ENCODE data around the gene POLR3B. TPM values are rescaled to one million over a fixed set of nuclear protein-coding genes. Genes with fewer than 3 reads are reported as not detected.

The POLR3B gene
- total and polyA plus RNA-seq, 12 donors: 2.0 to 12.0 (median 9.2) TPM

DNA sequence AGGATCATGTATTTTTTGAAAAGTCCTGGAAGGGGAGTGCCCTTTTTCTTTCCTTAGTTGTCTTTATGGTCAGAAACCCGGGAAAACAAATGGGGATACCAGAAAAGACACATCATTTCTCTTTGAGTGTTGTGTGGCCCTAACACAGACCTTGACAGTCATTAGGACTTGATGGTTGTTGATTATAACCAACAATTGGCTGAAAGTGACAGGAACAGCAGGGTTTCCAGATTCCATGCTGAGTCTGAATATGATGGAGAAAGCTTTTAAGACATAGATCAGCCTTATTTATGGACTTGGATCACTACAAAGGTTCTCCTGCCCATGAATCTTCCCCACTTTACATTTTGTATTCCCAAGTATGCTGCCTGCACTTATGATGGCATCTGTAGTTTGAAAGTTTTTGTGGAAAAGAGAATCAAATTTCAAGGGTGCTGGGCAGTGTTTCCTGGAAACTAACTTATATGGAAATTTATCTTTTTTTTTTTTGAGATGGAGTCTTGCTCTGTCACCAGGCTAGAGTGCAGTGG, 30.4 kb downstream of the POLR3B start:
- no peaks in the 10 kb centered on the region for H3K27me3 ChIP-seq
- H3K4me3 ChIP-seq: no peak overlapping the region
- ATAC-seq: no peak
- TF ChIP-seq, protein P1, sequence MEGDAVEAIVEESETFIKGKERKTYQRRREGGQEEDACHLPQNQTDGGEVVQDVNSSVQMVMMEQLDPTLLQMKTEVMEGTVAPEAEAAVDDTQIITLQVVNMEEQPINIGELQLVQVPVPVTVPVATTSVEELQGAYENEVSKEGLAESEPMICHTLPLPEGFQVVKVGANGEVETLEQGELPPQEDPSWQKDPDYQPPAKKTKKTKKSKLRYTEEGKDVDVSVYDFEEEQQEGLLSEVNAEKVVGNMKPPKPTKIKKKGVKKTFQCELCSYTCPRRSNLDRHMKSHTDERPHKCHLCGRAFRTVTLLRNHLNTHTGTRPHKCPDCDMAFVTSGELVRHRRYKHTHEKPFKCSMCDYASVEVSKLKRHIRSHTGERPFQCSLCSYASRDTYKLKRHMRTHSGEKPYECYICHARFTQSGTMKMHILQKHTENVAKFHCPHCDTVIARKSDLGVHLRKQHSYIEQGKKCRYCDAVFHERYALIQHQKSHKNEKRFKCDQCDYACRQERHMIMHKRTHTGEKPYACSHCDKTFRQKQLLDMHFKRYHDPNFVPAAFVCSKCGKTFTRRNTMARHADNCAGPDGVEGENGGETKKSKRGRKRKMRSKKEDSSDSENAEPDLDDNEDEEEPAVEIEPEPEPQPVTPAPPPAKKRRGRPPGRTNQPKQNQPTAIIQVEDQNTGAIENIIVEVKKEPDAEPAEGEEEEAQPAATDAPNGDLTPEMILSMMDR (IDR thresholded peaks at IDR 0.05): no peak
- H3K4me1 ChIP-seq: no peaks in the 10 kb centered on the region
- peaks cover 0 to under 1% (median 0%) of the 10 kb centered on the region in 11 donors for H3K9me3 ChIP-seq
- peaks cover 0 to 45% (median 9%) of the 10 kb centered on the region in 9 donors for H3K36me3 ChIP-seq
- intact Hi-C loops (cut with DNase I): loop anchor here (2.0 to 10.0 kb wide), 13 partner anchors 449 to 719 kb away; no protein-coding TSS in a partner anchor
- no peak overlapping the region for H3K27ac ChIP-seq
- WGBS, 2 donors: 82 to 96% methylated on average over 1 of the region's 1 CpG
- no peak for DNase-seq

DNA sequence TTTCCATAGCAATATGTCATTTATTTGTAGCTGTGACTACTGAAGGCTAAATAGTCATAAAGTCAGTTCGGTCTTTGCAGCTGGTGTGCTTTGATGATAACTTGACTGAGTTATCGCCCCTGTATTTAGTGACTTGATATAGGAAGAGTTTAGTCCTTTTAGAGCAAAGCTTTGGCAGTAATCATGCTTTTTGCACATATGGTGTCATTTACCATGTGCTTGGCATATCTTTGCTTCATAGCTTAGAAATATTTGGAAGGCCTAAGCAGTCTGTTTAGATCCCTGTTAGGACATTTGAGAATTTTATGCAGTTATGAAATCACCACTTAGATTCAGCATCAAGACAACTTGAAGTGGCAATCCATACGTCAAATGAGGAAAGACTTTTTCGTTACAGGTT, 31.6 kb downstream of the POLR3B start:
- Histone ChIP-seq H3K9me3 (no peaks in the 10 kb centered on the region), H3K36me3 (peaks cover 0 to 42% (median 14%) of the 10 kb centered on the region in 9 donors), H3K27ac (no peak overlapping the region), H3K4me1 (no peaks in the 10 kb centered on the region), H3K4me3 (no peak overlapping the region), H3K27me3 (no peaks in the 10 kb centered on the region)
- WGBS, 2 donors: 66 to 70% methylated on average over 4 of the region's 4 CpGs
- no peak for ATAC-seq
- intact Hi-C loops (cut with DNase I): loop anchor here in 9 of 10 donors (2.0 to 10.0 kb wide), 10 partner anchors 448 to 718 kb away; no protein-coding TSS in a partner anchor
- TF ChIP-seq, protein P1 (IDR thresholded peaks at IDR 0.05): no peak
- DNase-seq: no peak

DNA sequence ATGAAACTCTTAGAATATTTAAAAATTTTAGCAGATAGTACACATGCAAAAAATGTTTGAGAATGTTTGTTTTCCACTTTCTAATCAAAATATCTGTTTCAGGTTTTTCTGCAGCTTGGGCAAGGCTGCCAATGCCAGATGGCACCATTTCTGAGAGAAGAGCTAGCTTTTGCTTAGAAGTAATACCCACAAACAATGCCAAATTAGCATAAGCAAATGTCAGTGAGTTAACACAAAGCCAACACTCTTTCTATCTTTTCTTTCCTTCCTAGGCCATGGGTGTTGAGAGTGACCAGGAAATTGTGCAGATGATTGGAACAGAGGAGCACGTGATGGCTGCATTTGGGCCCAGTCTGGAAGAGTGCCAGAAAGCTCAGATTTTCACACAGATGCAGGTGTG, 35.2 kb downstream of the POLR3B start:
- no peaks in the 10 kb centered on the region for H3K4me1 ChIP-seq
- H3K9me3 ChIP-seq: no peaks in the 10 kb centered on the region
- ATAC-seq (no peak), DNase-seq (no peak)
- intact Hi-C loops (cut with DNase I): loop anchor here in 1 of 10 donors (5.0 kb wide), 1 partner anchor 450 kb away; no protein-coding TSS in a partner anchor
- no peak overlapping the region for H3K27ac ChIP-seq
- no peaks in the 10 kb centered on the region for H3K27me3 ChIP-seq
- 33 to 54% methylated on average over 1 of the region's 1 CpG for WGBS, 2 donors
- H3K36me3 ChIP-seq: peaks cover 0 to 65% (median 19%) of the 10 kb centered on the region in 9 donors
- H3K4me3 ChIP-seq: no peak overlapping the region
- TF ChIP-seq, protein P1 (IDR thresholded peaks at IDR 0.05): no peak

DNA sequence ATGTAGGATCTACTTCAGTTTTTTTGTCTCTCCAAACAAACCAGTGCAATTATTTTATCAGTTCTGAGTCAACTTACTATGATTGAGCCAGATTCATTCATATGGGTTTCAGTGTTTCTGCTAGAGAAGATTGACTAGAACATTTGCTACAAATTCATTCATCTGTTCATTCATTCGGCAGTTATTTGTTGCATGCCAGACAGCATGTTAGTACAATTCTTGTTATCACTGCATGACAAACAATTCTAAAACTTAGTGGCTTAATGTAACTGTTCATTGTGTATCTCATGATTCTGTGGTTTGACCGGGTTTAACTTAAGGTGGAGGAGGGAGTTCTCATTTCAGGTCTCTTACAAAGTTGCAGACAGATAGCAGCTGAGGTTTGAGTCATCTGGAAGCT, 52.3 kb downstream of the POLR3B start:
- DNase-seq (no peak), ATAC-seq (no peak)
- H3K27me3 ChIP-seq: no peaks in the 10 kb centered on the region
- H3K4me3 ChIP-seq: no peak overlapping the region
- H3K9me3 ChIP-seq: no peaks in the 10 kb centered on the region
- peaks cover 0 to 69% (median 9%) of the 10 kb centered on the region in 9 donors for H3K36me3 ChIP-seq
- no peak overlapping the region for H3K27ac ChIP-seq
- TF ChIP-seq, protein P1 (IDR thresholded peaks at IDR 0.05): no peak
- 88 to 93% methylated on average over 2 of the region's 2 CpGs for WGBS, 2 donors
- H3K4me1 ChIP-seq: no peaks in the 10 kb centered on the region
- intact Hi-C loops (cut with DNase I): no loop called here
